IPS DF 6.9 (cell line): ENCODE results near the gene EXD3.

Experiments
- DNase-seq: peaks from one replicate; pipeline ENCODE4 v3.0.0-alpha.2; 2013; ENCODE audit warnings: low read depth, low spot score
- H3K27ac ChIP-seq: one replicate; pipeline ENCODE4 v1.5.1; 2013; ENCODE audit warnings: low read length, control low read depth
- H3K27me3 ChIP-seq: 2 replicates; pipeline ENCODE4 v1.6.1; 2013; ENCODE audit warnings: mild to moderate bottlenecking, low read length; ENCODE audit not compliant: control insufficient read depth, insufficient read depth
- H3K36me3 ChIP-seq: 2 replicates; pipeline ENCODE4 v1.6.1; 2013; ENCODE audit warnings: low read length; ENCODE audit not compliant: control insufficient read depth, insufficient read depth
- H3K4me1 ChIP-seq: 2 replicates; pipeline ENCODE4 v1.6.1; 2013; ENCODE audit warnings: low read length; ENCODE audit not compliant: control insufficient read depth, insufficient read depth
- H3K4me3 ChIP-seq: 2 replicates; pipeline ENCODE4 v1.5.1; 2013; ENCODE audit warnings: mild to moderate bottlenecking, low read length
- H3K9me3 ChIP-seq: 2 replicates; pipeline ENCODE4 v1.6.1; 2013; ENCODE audit warnings: low read length, inconsistent platforms; ENCODE audit not compliant: control insufficient read depth, insufficient read depth
- WGBS: extraction: QIAGEN DNeasy Blood & Tissue Kit; methylation state at CpG from one replicate; pipeline ENCODE4 v1.1.7; 2013; ENCODE audit warnings: mixed read lengths, missing lambda C conversion rate; ENCODE audit not compliant: insufficient read length, insufficient coverage; 5-methylcytosine and 5-hydroxymethylcytosine counted together

The EXD3 gene

GRCh38 chr9:137406876-137407589 lies 15.9 kb downstream of the EXD3 start:
- DNase-seq: peak; percentile 50
- Histone ChIP-seq H3K4me3 (peak overlapping the region; percentile 28; the same call in 1 of the 2 replicates), H3K27me3 (no peaks in the 10 kb centered on the region), H3K36me3 (no peaks in the 10 kb centered on the region), H3K27ac (no peak overlapping the region), H3K9me3 (no peaks in the 10 kb centered on the region), H3K4me1 (peaks cover 2% of the 10 kb centered on the region)
- WGBS: no CpG with 5 or more reads among the region's 63 CpGs

GRCh38 chr9:137406085-137406760 lies 16.7 kb downstream of the EXD3 start:
- Histone ChIP-seq H3K4me1 (peaks cover 2% of the 10 kb centered on the region), H3K27me3 (no peaks in the 10 kb centered on the region), H3K27ac (no peak overlapping the region), H3K36me3 (no peaks in the 10 kb centered on the region), H3K4me3 (no peak overlapping the region), H3K9me3 (no peaks in the 10 kb centered on the region)
- no peak for DNase-seq
- WGBS: no CpG with 5 or more reads among the region's 20 CpGs

- Histone ChIP-seq H3K4me1 (peaks cover 2% of the 10 kb centered on the region), H3K9me3 (no peaks in the 10 kb centered on the region), H3K27me3 (no peaks in the 10 kb centered on the region), H3K27ac (no peak overlapping the region), H3K4me3 (no peak overlapping the region), H3K36me3 (no peaks in the 10 kb centered on the region)
- no CpG with 5 or more reads among the region's 11 CpGs for WGBS
- no peak for DNase-seq
Measured at GRCh38 chr9:137405677-137406081, 17.3 kb downstream of the EXD3 start.

- H3K4me3 ChIP-seq: no peak overlapping the region
- DNase-seq: no peak
- no peaks in the 10 kb centered on the region for H3K36me3 ChIP-seq
- no peaks in the 10 kb centered on the region for H3K9me3 ChIP-seq
- WGBS: no CpG with 5 or more reads among the region's 24 CpGs
- H3K27me3 ChIP-seq: no peaks in the 10 kb centered on the region
- no peak overlapping the region for H3K27ac ChIP-seq
- peaks cover 2% of the 10 kb centered on the region for H3K4me1 ChIP-seq
Measured at GRCh38 chr9:137404961-137405567, 17.9 kb downstream of the EXD3 start.

GRCh38 chr9:137403269-137403668 lies 19.7 kb downstream of the EXD3 start:
- WGBS: no CpG with 5 or more reads among the region's 15 CpGs
- H3K27ac ChIP-seq: no peak overlapping the region
- DNase-seq: no peak
- H3K9me3 ChIP-seq: no peaks in the 10 kb centered on the region
- no peak overlapping the region for H3K4me3 ChIP-seq
- H3K36me3 ChIP-seq: no peaks in the 10 kb centered on the region
- H3K27me3 ChIP-seq: no peaks in the 10 kb centered on the region
- peaks cover 2% of the 10 kb centered on the region for H3K4me1 ChIP-seq

- H3K9me3 ChIP-seq: no peaks in the 10 kb centered on the region
- H3K4me1 ChIP-seq: peaks cover 2% of the 10 kb centered on the region
- H3K36me3 ChIP-seq: no peaks in the 10 kb centered on the region
- DNase-seq: no peak
- H3K27ac ChIP-seq: no peak overlapping the region
- H3K27me3 ChIP-seq: no peaks in the 10 kb centered on the region
- no CpG with 5 or more reads among the region's 11 CpGs for WGBS
- H3K4me3 ChIP-seq: no peak overlapping the region
Measured at GRCh38 chr9:137402746-137403145, 20.2 kb downstream of the EXD3 start.

- H3K36me3 ChIP-seq: no peaks in the 10 kb centered on the region; the same call in 1 of the 2 replicates
Measured at GRCh38 chr9:137398561-137399468, 24.1 kb downstream of the EXD3 start.

GRCh38 chr9:137397675-137398423 lies 25.1 kb downstream of the EXD3 start:
- Histone ChIP-seq H3K36me3 (no peaks in the 10 kb centered on the region; the same call in 1 of the 2 replicates), H3K27me3 (no peaks in the 10 kb centered on the region), H3K4me3 (no peak overlapping the region), H3K9me3 (no peaks in the 10 kb centered on the region), H3K4me1 (no peaks in the 10 kb centered on the region), H3K27ac (no peak overlapping the region)
- DNase-seq: no peak
- WGBS: 100% methylated on average over 1 of the region's 20 CpGs

More at GRCh38 chr9:137398561-137399468, 24.1 kb downstream of the EXD3 start:
- no CpG with 5 or more reads among the region's 60 CpGs for WGBS
- Histone ChIP-seq H3K27me3 (no peaks in the 10 kb centered on the region), H3K4me1 (no peaks in the 10 kb centered on the region), H3K9me3 (no peaks in the 10 kb centered on the region), H3K4me3 (no peak overlapping the region), H3K27ac (no peak overlapping the region)
- no peak for DNase-seq

GRCh38 chr9:137396634-137397367 lies 26.2 kb downstream of the EXD3 start:
- no peak overlapping the region for H3K4me3 ChIP-seq
- no peaks in the 10 kb centered on the region for H3K9me3 ChIP-seq
- H3K36me3 ChIP-seq: no peaks in the 10 kb centered on the region; the same call in 1 of the 2 replicates
- no peaks in the 10 kb centered on the region for H3K4me1 ChIP-seq
- WGBS: no CpG with 5 or more reads among the region's 26 CpGs
- H3K27me3 ChIP-seq: no peaks in the 10 kb centered on the region
- no peak for DNase-seq
- H3K27ac ChIP-seq: no peak overlapping the region
